Neuronal stem cell (in vitro differentiated cells): ENCODE results near the gene TXNDC17.

Experiments
- DNase-seq: peaks from one replicate; pipeline ENCODE4 v3.0.0-alpha.2; 2013; ENCODE audit warnings: low spot score
- H2AFZ ChIP-seq: one replicate; pipeline ENCODE4 v1.6.1; 2013; ENCODE audit warnings: mild to moderate bottlenecking, low read length, inconsistent platforms
- H2AK5ac ChIP-seq: 2 replicates; pipeline ENCODE4 v1.6.1; 2013; ENCODE audit warnings: low read depth, mild to moderate bottlenecking, inconsistent platforms, low read length, moderate library complexity, mixed read lengths
- H2BK120ac ChIP-seq: 2 replicates; pipeline ENCODE4 v1.6.1; 2013; ENCODE audit warnings: low read depth, mild to moderate bottlenecking, inconsistent platforms, low read length, moderate library complexity, mixed read lengths
- H2BK12ac ChIP-seq: one replicate; pipeline ENCODE4 v1.6.1; 2013; ENCODE audit warnings: low read length, inconsistent platforms
- H2BK15ac ChIP-seq: 2 replicates; pipeline ENCODE4 v1.6.1; 2013; ENCODE audit warnings: mild to moderate bottlenecking, low read length, inconsistent platforms, mixed read lengths
- H2BK5ac ChIP-seq: one replicate; pipeline ENCODE4 v1.6.1; 2013; ENCODE audit warnings: inconsistent platforms, mild to moderate bottlenecking, low read length, moderate library complexity
- H3K14ac ChIP-seq: one replicate; pipeline ENCODE4 v1.6.1; 2013; ENCODE audit warnings: low read length, inconsistent platforms
- H3K18ac ChIP-seq: 2 replicates; pipeline ENCODE4 v1.6.1; 2013; ENCODE audit warnings: low read length, inconsistent platforms
- H3K23ac ChIP-seq: 2 replicates; pipeline ENCODE4 v1.6.1; 2013; ENCODE audit warnings: low read depth, mild to moderate bottlenecking, mixed read lengths, low read length, inconsistent platforms; ENCODE audit not compliant: poor library complexity
- H3K27ac ChIP-seq: replicated peaks from 3 replicates; pipeline ENCODE4 v1.5.1; 2013; ENCODE audit warnings: low read length, inconsistent platforms
- H3K27me3 ChIP-seq, 3 experiments: 2 replicates each; pipeline ENCODE4 v1.6.1; 2013; ENCODE audit warnings: low read length in 3 of 3, mild to moderate bottlenecking in 2 of 3, inconsistent platforms in 1 of 3, low read depth in 1 of 3, mixed read lengths in 1 of 3, moderate library complexity in 1 of 3; ENCODE audit not compliant: control insufficient read depth in 3 of 3, insufficient read depth in 3 of 3
- H3K36me3 ChIP-seq, 2 donors: replicated peaks in 1 of 2; 2 replicates each; pipeline ENCODE4 v1.6.1; 2013; ENCODE audit warnings: low read length in 2 of 2; ENCODE audit not compliant: control insufficient read depth in 2 of 2, insufficient read depth in 2 of 2
- H3K4ac ChIP-seq: 2 replicates; pipeline ENCODE4 v1.6.1; 2013; ENCODE audit warnings: inconsistent platforms, mild to moderate bottlenecking, low read length, moderate library complexity
- H3K4me1 ChIP-seq, 2 donors: 1 replicate in 1 of 2; 2 replicates in 1 of 2; pipeline ENCODE4 v1.6.1; 2013; ENCODE audit warnings: low read length in 2 of 2, low read depth in 1 of 2; ENCODE audit not compliant: control insufficient read depth in 2 of 2, insufficient read depth in 1 of 2
- H3K4me2 ChIP-seq: one replicate; pipeline ENCODE4 v1.6.1; 2013; ENCODE audit warnings: mild to moderate bottlenecking, low read length, inconsistent platforms; ENCODE audit not compliant: insufficient read depth, poor library complexity, severe bottlenecking
- H3K4me3 ChIP-seq, 2 donors: 2 replicates each; pipeline ENCODE4 v1.5.1; 2013; ENCODE audit warnings: low read length in 2 of 2, mild to moderate bottlenecking in 2 of 2, inconsistent platforms in 1 of 2, moderate library complexity in 1 of 2
- H3K79me1 ChIP-seq: one replicate; pipeline ENCODE4 v1.6.1; 2013; ENCODE audit warnings: low read depth, mild to moderate bottlenecking, inconsistent platforms, low read length, moderate library complexity
- H3K9ac ChIP-seq: one replicate; pipeline ENCODE4 v1.6.1; 2013; ENCODE audit warnings: mild to moderate bottlenecking, low read depth, low read length, inconsistent platforms; ENCODE audit not compliant: poor library complexity
- H3K9me3 ChIP-seq, 2 donors: replicated peaks in 1 of 2; 2 replicates each; pipeline versions ENCODE3 to v1.6.1; 2013; ENCODE audit warnings: low read length in 2 of 2, mild to moderate bottlenecking in 2 of 2, inconsistent platforms in 1 of 2, low read depth in 1 of 2, mixed read lengths in 1 of 2, moderate library complexity in 1 of 2; ENCODE audit not compliant: control insufficient read depth in 2 of 2, insufficient read depth in 1 of 2
- H4K8ac ChIP-seq: one replicate; pipeline ENCODE4 v1.6.1; 2013; ENCODE audit warnings: low read depth, mild to moderate bottlenecking, inconsistent platforms, low read length, moderate library complexity
- H4K91ac ChIP-seq: one replicate; pipeline ENCODE4 v1.6.1; 2013; ENCODE audit warnings: low read length, low read depth, mild to moderate bottlenecking, inconsistent platforms; ENCODE audit not compliant: poor library complexity
- WGBS, 2 donors: extraction: QIAGEN DNeasy Blood & Tissue Kit; methylation state at CpG; one replicate each; pipeline ENCODE4 v1.1.7; 2013; ENCODE audit warnings: missing lambda C conversion rate in 2 of 2, mixed read lengths in 1 of 2; ENCODE audit not compliant: insufficient read length in 2 of 2, insufficient replicate concordance in 1 of 2; ENCODE audit errors: extremely low coverage in 2 of 2; 5-methylcytosine and 5-hydroxymethylcytosine counted together

TXNDC17 gene

DNA sequence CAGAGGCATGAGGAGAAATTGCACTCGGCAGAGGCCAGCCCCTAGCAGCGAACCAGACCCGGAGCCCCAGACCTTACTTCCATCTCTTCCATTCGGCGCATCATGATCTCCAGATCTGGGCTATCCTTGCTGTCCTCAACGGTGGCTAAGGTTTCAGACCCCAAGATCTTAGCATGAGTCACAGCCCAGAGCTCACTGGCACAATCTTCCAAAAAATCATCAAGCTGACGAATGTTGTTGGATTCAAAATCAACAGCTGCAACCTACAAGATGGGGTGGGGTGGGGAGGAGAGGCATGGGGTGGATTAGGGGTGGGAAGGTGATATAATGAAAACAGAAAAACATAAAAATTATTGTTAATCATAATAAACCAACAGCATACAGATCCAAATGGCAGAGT is 44.8 kb upstream of the TXNDC17 start:
- no peak overlapping the region for H2BK5ac ChIP-seq
- no peaks in the 10 kb centered on the region for H3K9me3 ChIP-seq
- peaks cover 18 to 100% of the 10 kb centered on the region in 2 donors for H3K36me3 ChIP-seq
- no peak overlapping the region for H3K14ac ChIP-seq
- H3K9ac ChIP-seq = no peak overlapping the region
- no peak overlapping the region for H3K18ac ChIP-seq
- H3K23ac ChIP-seq = no peak overlapping the region
- no peak overlapping the region for H2BK15ac ChIP-seq
- no peak overlapping the region for H3K4me2 ChIP-seq
- H3K4me1 ChIP-seq = no peaks in the 10 kb centered on the region
- no peak overlapping the region for H2AK5ac ChIP-seq
- H2BK120ac ChIP-seq = no peak overlapping the region
- no peak overlapping the region for H3K4ac ChIP-seq
- no peak overlapping the region for H4K91ac ChIP-seq
- H2AFZ ChIP-seq = no peak overlapping the region
- H4K8ac ChIP-seq = no peak overlapping the region
- H3K27me3 ChIP-seq = no peaks in the 10 kb centered on the region
- WGBS, 2 donors = no CpG with 5 or more reads among the region's 7 CpGs
- no peak overlapping the region for H3K4me3 ChIP-seq
- H3K79me1 ChIP-seq = no peaks in the 10 kb centered on the region
- DNase-seq = no peak
- H3K27ac ChIP-seq = no peak overlapping the region
- no peak overlapping the region for H2BK12ac ChIP-seq

DNA sequence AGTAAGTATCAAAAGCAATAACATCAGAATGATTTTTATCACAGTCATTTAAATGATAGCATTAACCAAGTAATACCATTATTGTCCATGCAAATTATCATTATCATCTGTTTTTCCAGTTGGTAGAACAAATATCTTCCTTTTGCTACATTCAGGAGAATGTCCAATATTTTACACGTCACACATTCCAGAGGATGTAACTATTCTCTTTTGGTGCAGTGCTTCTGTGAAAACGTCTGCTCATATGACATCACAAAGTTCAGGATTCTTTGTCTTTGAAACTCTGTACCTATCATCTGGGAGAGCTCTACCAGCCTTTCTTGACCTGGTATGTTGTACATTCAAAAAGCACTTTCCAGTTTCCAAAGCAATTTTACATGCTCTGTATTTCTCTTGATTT is 44.3 kb upstream of the TXNDC17 start:
- Histone ChIP-seq H2BK120ac (no peak overlapping the region), H2BK5ac (no peak overlapping the region), H4K91ac (no peak overlapping the region), H3K4me1 (no peaks in the 10 kb centered on the region), H2BK15ac (no peak overlapping the region), H3K27ac (no peak overlapping the region), H3K23ac (no peak overlapping the region), H3K14ac (no peak overlapping the region), H3K4ac (no peak overlapping the region), H3K27me3 (no peaks in the 10 kb centered on the region), H3K18ac (no peak overlapping the region), H3K4me2 (no peak overlapping the region), H2AFZ (no peak overlapping the region), H3K79me1 (no peaks in the 10 kb centered on the region), H3K4me3 (no peak overlapping the region), H4K8ac (no peak overlapping the region), H2BK12ac (no peak overlapping the region), H3K9me3 (no peaks in the 10 kb centered on the region), H3K36me3 (peaks cover 18 to 100% of the 10 kb centered on the region in 2 donors), H3K9ac (no peak overlapping the region), H2AK5ac (no peak overlapping the region)
- no CpG with 5 or more reads among the region's 2 CpGs for WGBS, 2 donors
- DNase-seq = no peak

DNA sequence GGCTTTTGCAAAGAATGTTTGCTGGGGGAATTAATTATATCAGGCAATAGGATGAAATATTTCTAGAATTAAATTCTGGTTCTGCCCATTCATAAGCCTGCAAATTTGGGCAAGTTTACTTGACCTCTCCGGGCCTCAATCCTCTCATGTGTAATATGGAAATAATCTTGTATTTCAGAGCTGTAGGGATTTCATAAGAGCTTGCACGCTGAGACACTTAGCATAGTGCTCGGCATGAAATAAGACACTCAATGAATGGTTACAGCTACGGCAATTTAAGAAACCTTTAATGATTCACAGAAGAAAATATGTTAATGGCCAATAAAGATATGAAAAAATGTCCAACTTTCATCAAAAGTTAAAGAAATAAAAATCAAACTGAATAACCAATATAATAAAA is 43.9 kb upstream of the TXNDC17 start:
- Histone ChIP-seq H3K4ac (no peak overlapping the region), H2BK12ac (no peak overlapping the region), H4K8ac (no peak overlapping the region), H3K27me3 (no peaks in the 10 kb centered on the region), H2AFZ (no peak overlapping the region), H2AK5ac (no peak overlapping the region), H2BK5ac (no peak overlapping the region), H3K27ac (no peak overlapping the region), H3K4me3 (no peak overlapping the region), H3K4me1 (no peaks in the 10 kb centered on the region), H3K9me3 (no peaks in the 10 kb centered on the region), H4K91ac (no peak overlapping the region), H3K36me3 (peaks cover 13 to 100% of the 10 kb centered on the region in 2 donors), H3K14ac (no peak overlapping the region), H2BK120ac (no peak overlapping the region), H3K79me1 (no peaks in the 10 kb centered on the region), H3K23ac (no peak overlapping the region), H3K4me2 (no peak overlapping the region), H3K18ac (no peak overlapping the region), H3K9ac (no peak overlapping the region), H2BK15ac (no peak overlapping the region)
- no CpG with 5 or more reads among the region's 4 CpGs for WGBS, 2 donors
- DNase-seq = no peak

DNA sequence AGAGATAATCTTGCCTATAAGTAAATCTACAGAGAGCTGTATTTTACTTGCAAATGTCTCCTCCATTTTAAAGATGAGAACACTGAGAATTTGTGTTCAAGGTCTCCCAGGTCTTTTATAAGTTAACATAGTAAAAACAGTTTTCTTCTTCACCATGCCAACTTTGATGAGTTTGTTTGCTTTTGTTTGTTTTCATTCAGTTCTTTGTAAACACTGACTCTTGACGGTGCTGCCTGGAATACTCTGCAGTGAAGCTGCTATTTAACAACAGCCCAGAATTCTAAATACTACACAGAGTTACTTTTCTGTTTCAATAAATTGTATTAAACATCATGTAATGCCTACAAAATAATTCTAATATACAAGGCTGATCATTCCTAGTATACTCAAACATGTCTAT is 43.1 kb upstream of the TXNDC17 start:
- no peak overlapping the region for H2BK12ac ChIP-seq
- no peak overlapping the region for H3K9ac ChIP-seq
- no peak overlapping the region for H3K23ac ChIP-seq
- H3K27me3 ChIP-seq = no peaks in the 10 kb centered on the region
- H4K91ac ChIP-seq = no peak overlapping the region
- H3K9me3 ChIP-seq = no peaks in the 10 kb centered on the region
- no peak overlapping the region for H3K4me2 ChIP-seq
- H2AFZ ChIP-seq = no peak overlapping the region
- no peak overlapping the region for H4K8ac ChIP-seq
- H2AK5ac ChIP-seq = no peak overlapping the region
- DNase-seq = no peak
- no peak overlapping the region for H2BK5ac ChIP-seq
- peaks cover 11 to 100% of the 10 kb centered on the region in 2 donors for H3K36me3 ChIP-seq
- no peak overlapping the region for H3K18ac ChIP-seq
- H3K79me1 ChIP-seq = no peaks in the 10 kb centered on the region
- no peak overlapping the region for H3K4me3 ChIP-seq
- H3K14ac ChIP-seq = no peak overlapping the region
- WGBS, 2 donors = no CpG with 5 or more reads among the region's 1 CpG
- no peak overlapping the region for H2BK15ac ChIP-seq
- H2BK120ac ChIP-seq = no peak overlapping the region
- H3K4ac ChIP-seq = no peak overlapping the region
- no peaks in the 10 kb centered on the region for H3K4me1 ChIP-seq
- H3K27ac ChIP-seq = no peak overlapping the region
